HL-60 (cell line): ENCODE measurements around the gene SULT1A2.
"Not testable (repeated sequence)": the region's sequence is repeated elsewhere in the genome, so short reads cannot be mapped to it uniquely, and the experiment has no call there.

Source experiments
- CTCF ChIP-seq: IDR thresholded peaks from one replicate; pipeline ENCODE4 v1.5.1; 2011; ENCODE audit warnings: low read length, control low read depth, inconsistent platforms; ENCODE audit not compliant: insufficient read depth
- GABPA ChIP-seq: IDR thresholded peaks from 2 replicates; pipeline ENCODE4 v1.6.1; 2012; ENCODE audit warnings: low read depth
- POLR2AphosphoS5 ChIP-seq: IDR thresholded peaks from 2 replicates; pipeline ENCODE4 v1.6.1; 2012; ENCODE audit warnings: low read depth
- REST ChIP-seq: IDR thresholded peaks from 2 replicates; pipeline ENCODE4 v1.6.1; 2012; ENCODE audit warnings: low read depth; ENCODE audit not compliant: insufficient replicate concordance

- TF ChIP-seq CTCF, POLR2AphosphoS5, REST, GABPA: not testable (repeated sequence)
Observed at GRCh38 chr16:28637765-28638164, 40.9 kb upstream of the SULT1A2 start, which contains the start of gene NPIPB8.
